SU-DHL-6 (cell line): ENCODE data around the gene TEAD1.

Experiments
- H2AFZ ChIP-seq: fragments of 200-600 bp; sonication (generic); 2 replicates; pipeline ENCODE4 v1.6.1; 2014; ENCODE audit warnings: low read depth, mild to moderate bottlenecking, moderate library complexity, mixed read lengths, antibody characterized with exemption, low read length; ENCODE audit not compliant: severe bottlenecking
- H3F3A ChIP-seq: fragments of 200-600 bp; shearing (Covaris generic); 2 replicates; pipeline ENCODE4 v1.6.0; 2016; ENCODE audit warnings: antibody characterized with exemption, mild to moderate bottlenecking; ENCODE audit not compliant: insufficient read depth
- H3K27ac ChIP-seq: fragments of 200-600 bp; sonication (generic); 2 replicates; pipeline ENCODE4 v1.5.1; 2016; ENCODE audit warnings: low read depth, mild to moderate bottlenecking, low read length, moderate library complexity, mixed read lengths
- H3K27me3 ChIP-seq: fragments of 200-600 bp; sonication (generic), shearing (Covaris generic); 2 replicates; pipeline ENCODE4 v1.6.0; 2014; ENCODE audit warnings: mild to moderate bottlenecking, low read length
- H3K36me3 ChIP-seq: fragments of 200-600 bp; sonication (generic); 2 replicates; pipeline ENCODE4 v1.6.1; 2014; ENCODE audit warnings: mild to moderate bottlenecking, low read length, mixed read lengths
- H3K4me2 ChIP-seq: fragments of 300-600, 200-600 bp; shearing (Covaris generic), sonication (generic); 2 replicates; pipeline ENCODE4 v1.6.0; 2014; ENCODE audit warnings: low read length, low read depth, mild to moderate bottlenecking; ENCODE audit not compliant: poor library complexity, severe bottlenecking
- H3K4me3 ChIP-seq: fragments of 200-600 bp; sonication (generic); 2 replicates; pipeline ENCODE4 v1.5.1; 2014; ENCODE audit warnings: antibody characterized with exemption, low read length, mild to moderate bottlenecking, mixed read lengths; ENCODE audit not compliant: insufficient read depth, poor library complexity, severe bottlenecking
- H3K79me2 ChIP-seq: fragments of 200-600 bp; sonication (generic); 2 replicates; pipeline ENCODE4 v1.6.1; 2014; ENCODE audit warnings: mild to moderate bottlenecking, low read length, moderate library complexity; ENCODE audit not compliant: insufficient read depth
- H3K9ac ChIP-seq: fragments of 200-600 bp; sonication (generic); 2 replicates; pipeline ENCODE4 v1.7.0; 2014; ENCODE audit warnings: mild to moderate bottlenecking, low read length
- H3K9me2 ChIP-seq: fragments of 200-600 bp; sonication (generic); replicated peaks from 2 replicates; pipeline ENCODE4 v1.6.1; 2014; ENCODE audit warnings: low read length; ENCODE audit not compliant: insufficient read depth
- H3K9me3 ChIP-seq: fragments of 200-600 bp; sonication (generic); 2 replicates; pipeline ENCODE4 v1.6.1; 2014; ENCODE audit warnings: low read length, mixed read lengths; ENCODE audit not compliant: insufficient read depth
- H4K20me1 ChIP-seq: fragments of 200-600 bp; sonication (generic); 2 replicates; pipeline ENCODE4 v1.6.1; 2014; ENCODE audit warnings: low read depth, mild to moderate bottlenecking, antibody characterized with exemption, low read length, moderate library complexity, mixed read lengths
- EZH2phosphoT487 ChIP-seq: fragments of 200-600 bp; sonication (generic), shearing (Covaris generic); conservative IDR thresholded peaks from 2 replicates; pipeline ENCODE4 v1.6.1; 2018; ENCODE audit warnings: mild to moderate bottlenecking, antibody characterized with exemption, low read length, moderate library complexity, mixed read lengths
- TF ChIP-seq, protein P1 (sequence below): fragments of 200-600 bp; sonication (generic); IDR thresholded peaks from one replicate; pipeline ENCODE4 v1.5.1; 2017; ENCODE audit warnings: antibody characterized with exemption, mild to moderate bottlenecking, low read length, moderate library complexity; ENCODE audit not compliant: insufficient read depth, poor library complexity, severe bottlenecking

TEAD1 gene

DNA sequence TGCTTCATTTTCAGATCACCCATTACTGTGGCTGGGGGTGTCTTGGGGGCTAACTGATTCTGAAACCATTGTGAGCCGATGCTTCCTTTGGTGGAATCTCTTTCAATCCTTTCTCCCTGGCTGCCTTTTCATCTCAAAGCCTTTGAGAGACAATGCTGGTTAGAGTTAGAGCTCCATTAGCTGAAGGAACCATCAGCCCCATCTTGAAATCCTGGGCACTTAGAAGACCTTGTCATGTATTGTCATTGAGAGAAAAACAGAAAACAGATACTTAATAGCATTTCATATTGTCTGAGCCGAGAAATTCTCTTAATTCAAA is 6.7 kb downstream of the TEAD1 start:
- TF ChIP-seq EZH2phosphoT487 = no peak
- TF ChIP-seq, protein P1, sequence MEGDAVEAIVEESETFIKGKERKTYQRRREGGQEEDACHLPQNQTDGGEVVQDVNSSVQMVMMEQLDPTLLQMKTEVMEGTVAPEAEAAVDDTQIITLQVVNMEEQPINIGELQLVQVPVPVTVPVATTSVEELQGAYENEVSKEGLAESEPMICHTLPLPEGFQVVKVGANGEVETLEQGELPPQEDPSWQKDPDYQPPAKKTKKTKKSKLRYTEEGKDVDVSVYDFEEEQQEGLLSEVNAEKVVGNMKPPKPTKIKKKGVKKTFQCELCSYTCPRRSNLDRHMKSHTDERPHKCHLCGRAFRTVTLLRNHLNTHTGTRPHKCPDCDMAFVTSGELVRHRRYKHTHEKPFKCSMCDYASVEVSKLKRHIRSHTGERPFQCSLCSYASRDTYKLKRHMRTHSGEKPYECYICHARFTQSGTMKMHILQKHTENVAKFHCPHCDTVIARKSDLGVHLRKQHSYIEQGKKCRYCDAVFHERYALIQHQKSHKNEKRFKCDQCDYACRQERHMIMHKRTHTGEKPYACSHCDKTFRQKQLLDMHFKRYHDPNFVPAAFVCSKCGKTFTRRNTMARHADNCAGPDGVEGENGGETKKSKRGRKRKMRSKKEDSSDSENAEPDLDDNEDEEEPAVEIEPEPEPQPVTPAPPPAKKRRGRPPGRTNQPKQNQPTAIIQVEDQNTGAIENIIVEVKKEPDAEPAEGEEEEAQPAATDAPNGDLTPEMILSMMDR = no peak
- Histone ChIP-seq H3K4me3 (no peak overlapping the region), H3K9me3 (no peaks in the 10 kb centered on the region), H3K4me2 (no peak overlapping the region), H3K36me3 (no peaks in the 10 kb centered on the region), H3K9ac (no peak overlapping the region), H3K9me2 (no peaks in the 10 kb centered on the region), H2AFZ (no peak overlapping the region), H3F3A (no peaks in the 10 kb centered on the region), H3K27me3 (no peaks in the 10 kb centered on the region), H4K20me1 (no peaks in the 10 kb centered on the region), H3K79me2 (no peaks in the 10 kb centered on the region), H3K27ac (no peak overlapping the region)

DNA sequence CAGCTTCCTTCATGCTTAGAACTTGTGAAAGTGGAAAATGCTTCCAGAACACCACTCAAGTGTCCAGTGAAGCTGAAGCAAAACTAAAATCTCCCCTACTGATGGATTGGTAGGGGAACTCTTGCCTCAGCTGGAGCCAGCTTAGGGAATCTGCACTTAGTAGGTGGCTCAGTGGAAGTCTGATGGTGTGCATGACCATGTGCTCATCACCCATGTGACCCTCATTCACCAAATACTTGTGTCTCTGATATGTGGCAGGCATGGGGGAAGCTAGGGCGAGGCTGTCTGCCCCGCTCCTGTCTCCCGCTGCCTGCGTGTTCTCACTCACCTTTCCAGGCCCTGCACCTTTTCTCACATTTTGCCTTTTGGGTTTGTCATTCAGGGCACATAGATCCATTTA is 7.2 kb downstream of the TEAD1 start:
- no peak for TF ChIP-seq EZH2phosphoT487
- TF ChIP-seq, protein P1 = no peak
- Histone ChIP-seq H3F3A (no peaks in the 10 kb centered on the region), H3K36me3 (no peaks in the 10 kb centered on the region), H3K79me2 (no peaks in the 10 kb centered on the region), H3K27ac (no peak overlapping the region), H3K4me3 (no peak overlapping the region), H3K9ac (no peak overlapping the region), H3K4me2 (no peak overlapping the region), H3K27me3 (no peaks in the 10 kb centered on the region), H3K9me2 (no peaks in the 10 kb centered on the region), H2AFZ (no peak overlapping the region), H3K9me3 (no peaks in the 10 kb centered on the region), H4K20me1 (no peaks in the 10 kb centered on the region)

DNA sequence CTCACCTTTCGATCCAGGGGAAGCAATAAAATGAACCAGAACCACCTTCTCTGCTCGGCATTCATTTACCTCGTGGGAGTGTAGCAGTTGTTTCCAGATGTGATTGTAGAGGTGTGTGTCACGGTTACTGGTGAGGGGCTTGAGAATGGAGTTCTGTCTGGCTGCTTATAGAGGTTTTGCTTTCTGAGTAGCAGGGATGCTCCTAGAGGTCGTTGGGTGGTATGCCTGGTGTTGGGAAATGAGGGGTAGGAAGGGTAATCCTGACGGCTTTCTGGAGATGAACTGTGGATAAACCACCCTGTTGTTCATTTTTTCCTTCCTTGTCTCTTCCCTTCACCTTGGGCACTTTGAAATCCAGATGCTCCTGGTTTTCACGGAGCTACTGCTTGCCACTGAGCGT is 8.1 kb downstream of the TEAD1 start:
- Histone ChIP-seq H3K9me2 (no peaks in the 10 kb centered on the region), H3K9me3 (no peaks in the 10 kb centered on the region), H3K4me3 (no peak overlapping the region), H3K79me2 (no peaks in the 10 kb centered on the region), H3F3A (no peaks in the 10 kb centered on the region), H4K20me1 (no peaks in the 10 kb centered on the region), H3K27ac (no peak overlapping the region), H2AFZ (no peak overlapping the region), H3K36me3 (no peaks in the 10 kb centered on the region), H3K4me2 (no peak overlapping the region), H3K27me3 (no peaks in the 10 kb centered on the region; the same call in 1 of the 2 replicates), H3K9ac (no peak overlapping the region)
- TF ChIP-seq, protein P1 = no peak
- no peak for TF ChIP-seq EZH2phosphoT487
